ENCODE results near the gene SPEM1. TPM values are rescaled to one million over a fixed set of nuclear protein-coding genes. Genes with fewer than 3 reads are reported as not detected.

The SPEM1 gene
- total RNA-seq, 4 donors from 2014 or later: not detected

DNA sequence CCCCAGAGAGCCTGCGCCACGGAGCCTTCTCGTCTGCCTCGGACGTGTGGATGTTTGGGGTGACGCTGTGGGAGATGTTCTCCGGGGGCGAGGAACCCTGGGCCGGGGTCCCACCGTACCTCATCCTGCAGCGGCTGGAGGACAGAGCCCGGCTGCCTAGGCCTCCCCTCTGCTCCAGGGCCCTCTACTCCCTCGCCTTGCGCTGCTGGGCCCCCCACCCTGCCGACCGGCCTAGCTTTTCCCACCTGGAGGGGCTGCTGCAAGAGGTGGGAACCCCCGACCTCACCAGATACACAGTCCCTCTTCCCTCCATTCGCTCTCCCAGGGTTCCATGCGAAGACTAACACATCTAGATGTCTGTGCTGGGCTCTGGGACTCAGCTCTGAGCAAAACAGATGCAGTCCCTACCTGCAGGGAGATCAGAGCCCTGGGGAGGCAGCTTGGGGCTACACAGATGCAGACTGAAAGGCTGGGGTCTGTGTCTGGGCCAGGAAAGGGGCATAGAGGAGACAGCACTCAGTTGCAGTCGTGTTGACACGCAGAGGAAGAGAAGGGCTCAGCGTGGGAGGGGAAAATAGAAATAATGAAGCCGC, 35.5 kb upstream of the SPEM1 start:
- no peak for DNase-seq
- intact Hi-C loops (cut with DNase I; ENCODE audit: low total_unique reads): no loop called here
- TF ChIP-seq POLR2A (IDR thresholded peaks at IDR 0.05): no peak
- TF ChIP-seq CTCF (IDR thresholded peaks at IDR 0.05): no peak
- H3K36me3 ChIP-seq: no peaks in the 10 kb centered on the region
- H3K9me3 ChIP-seq: no peaks in the 10 kb centered on the region
- no peaks in the 10 kb centered on the region for H3K27me3 ChIP-seq
- H3K4me1 ChIP-seq: peaks cover 0 to 11% of the 10 kb centered on the region in 2 donors
- H3K27ac ChIP-seq: peak overlapping the region in 1 of 2 donors; percentile 49
- peak overlapping the region; percentile 17 to 32 for H3K4me3 ChIP-seq

DNA sequence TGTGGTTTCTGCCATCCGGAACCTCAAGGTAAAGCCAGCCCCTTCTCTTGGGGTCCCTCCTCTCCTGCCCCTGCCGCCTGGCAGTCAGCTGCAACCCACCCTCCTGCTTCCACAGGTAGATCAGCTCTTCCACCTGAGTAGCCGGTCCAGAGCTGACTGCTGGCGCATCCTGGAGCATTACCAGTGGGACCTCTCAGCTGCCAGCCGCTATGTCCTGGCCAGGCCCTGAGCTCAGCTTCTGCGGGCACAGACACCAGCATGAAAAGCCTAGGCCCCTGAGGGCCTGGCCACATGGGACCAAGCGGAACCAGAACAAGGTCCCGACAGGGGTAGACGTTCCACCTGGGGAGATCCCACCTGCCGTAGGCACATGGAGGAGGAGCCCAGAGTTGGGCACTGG, 31.3 kb upstream of the SPEM1 start:
- DNase-seq: no peak
- Histone ChIP-seq H3K9me3 (no peaks in the 10 kb centered on the region), H3K36me3 (no peaks in the 10 kb centered on the region), H3K27me3 (no peaks in the 10 kb centered on the region), H3K4me3 (no peak overlapping the region), H3K27ac (no peak overlapping the region), H3K4me1 (peaks cover 0 to 17% of the 10 kb centered on the region in 2 donors)
- TF ChIP-seq POLR2A (IDR thresholded peaks at IDR 0.05) (no peak), CTCF (IDR thresholded peaks at IDR 0.05) (no peak)
- intact Hi-C loops (cut with DNase I; ENCODE audit: low total_unique reads): no loop called here

- Histone ChIP-seq H3K27ac (no peak overlapping the region), H3K4me1 (peaks cover 0 to 10% of the 10 kb centered on the region in 2 donors), H3K4me3 (no peak overlapping the region), H3K9me3 (no peaks in the 10 kb centered on the region), H3K36me3 (no peaks in the 10 kb centered on the region), H3K27me3 (no peaks in the 10 kb centered on the region)
- TF ChIP-seq POLR2A (IDR thresholded peaks at IDR 0.05) (no peak), CTCF (IDR thresholded peaks at IDR 0.05) (no peak)
- intact Hi-C loops (cut with DNase I; ENCODE audit: low total_unique reads): no loop called here
- no peak for DNase-seq
These were observed 29.9 kb upstream of the SPEM1 start for GRCh38 chr17:7389924-7390910.

- Histone ChIP-seq H3K36me3 (no peaks in the 10 kb centered on the region), H3K9me3 (no peaks in the 10 kb centered on the region), H3K27ac (no peak overlapping the region), H3K4me3 (no peak overlapping the region), H3K27me3 (no peaks in the 10 kb centered on the region), H3K4me1 (peaks cover 0 to 10% of the 10 kb centered on the region in 2 donors)
- TF ChIP-seq CTCF (IDR thresholded peaks at IDR 0.05) (no peak), POLR2A (IDR thresholded peaks at IDR 0.05) (no peak)
- intact Hi-C loops (cut with DNase I; ENCODE audit: low total_unique reads): no loop called here
- DNase-seq: no peak
These were observed 28.8 kb upstream of the SPEM1 start for GRCh38 chr17:7391307-7391706.
